Measurements from ENCODE around the gene ACOX2. TPM values are rescaled to one million over a fixed set of nuclear protein-coding genes. Genes with fewer than 3 reads are reported as not detected.

ACOX2 gene
- total RNA-seq, 2 donors from 2014 or later: not detected

DNA sequence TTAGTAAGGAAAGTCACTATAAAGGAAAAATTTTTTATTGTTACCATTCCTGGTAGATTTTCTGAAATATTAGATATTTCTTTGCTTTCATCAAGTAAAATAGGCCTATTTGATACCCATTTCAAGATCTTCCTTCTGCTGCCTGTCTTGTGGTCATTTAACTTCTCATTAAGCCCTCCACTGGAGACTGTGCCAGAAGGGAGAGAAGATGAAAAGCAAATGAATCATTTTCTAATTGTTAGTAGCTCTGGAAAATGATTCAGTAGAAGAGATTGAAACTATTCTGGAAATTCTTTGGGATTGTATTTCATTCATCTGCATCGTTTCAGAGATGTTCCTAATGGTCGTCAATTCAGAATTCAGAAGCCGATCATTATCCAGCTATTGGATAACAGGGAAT is 41.9 kb downstream of the ACOX2 start:
- ATAC-seq (no peak), DNase-seq (ENCODE audit: low spot score in 2 of 2) (no peak)
- Mint-ChIP-seq H3K9me3 (no peaks in the 10 kb centered on the region), H3K36me3 (peaks cover 0 to 7% of the 10 kb centered on the region in 2 donors), H3K27ac (no peak overlapping the region)

DNA sequence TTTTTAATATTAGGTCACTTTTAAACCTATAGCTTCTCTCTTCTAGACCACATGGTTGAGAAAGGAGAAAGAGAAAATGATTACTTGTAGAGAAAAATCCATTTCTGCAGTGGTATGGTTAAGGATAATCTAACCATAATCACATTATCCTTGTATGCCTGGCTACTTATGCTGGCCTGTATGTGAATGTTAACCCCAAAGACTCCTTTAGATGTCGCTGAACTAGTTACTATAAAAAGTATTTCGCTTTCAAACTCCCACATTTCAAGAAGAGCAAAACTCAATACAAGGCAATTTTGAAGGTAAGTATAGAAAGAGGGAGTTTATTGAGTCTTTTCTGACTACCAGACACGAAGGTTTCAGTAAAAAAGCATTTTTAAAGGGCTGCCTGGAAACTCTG is 42.9 kb downstream of the ACOX2 start:
- H3K9me3 Mint-ChIP-seq: no peaks in the 10 kb centered on the region
- H3K36me3 Mint-ChIP-seq: peaks cover 0 to 7% of the 10 kb centered on the region in 2 donors
- ATAC-seq: no peak
- no peak for DNase-seq (ENCODE audit: low spot score in 2 of 2)
- H3K27ac Mint-ChIP-seq: no peak overlapping the region

DNA sequence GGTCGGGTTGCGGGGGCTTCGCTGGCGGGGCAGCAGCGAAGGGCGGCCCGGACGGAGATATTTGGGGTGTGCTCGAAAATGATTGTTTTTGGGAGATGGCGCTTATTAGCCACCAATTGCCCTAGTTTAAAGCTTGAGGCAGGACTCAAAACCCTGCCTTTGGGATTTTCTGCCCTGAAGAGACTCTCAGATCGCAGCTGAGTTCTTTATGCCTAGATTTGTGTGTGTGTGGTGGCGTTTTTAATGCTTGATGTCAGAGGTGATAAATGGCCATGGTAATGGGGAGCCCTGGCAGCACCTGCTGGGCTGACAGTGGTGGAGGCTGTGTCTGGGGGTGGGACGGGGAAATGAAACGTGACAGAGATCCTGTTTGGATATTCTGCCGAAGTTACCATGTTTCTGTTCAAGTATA is 44.5 kb downstream of the ACOX2 start:
- peak overlapping the region; percentile 62 to 95 for H3K27ac Mint-ChIP-seq
- ATAC-seq (peak in 1 of 2 donors; percentile 30), DNase-seq (ENCODE audit: low spot score in 2 of 2) (peak in 1 of 2 donors; percentile 25)

DNA sequence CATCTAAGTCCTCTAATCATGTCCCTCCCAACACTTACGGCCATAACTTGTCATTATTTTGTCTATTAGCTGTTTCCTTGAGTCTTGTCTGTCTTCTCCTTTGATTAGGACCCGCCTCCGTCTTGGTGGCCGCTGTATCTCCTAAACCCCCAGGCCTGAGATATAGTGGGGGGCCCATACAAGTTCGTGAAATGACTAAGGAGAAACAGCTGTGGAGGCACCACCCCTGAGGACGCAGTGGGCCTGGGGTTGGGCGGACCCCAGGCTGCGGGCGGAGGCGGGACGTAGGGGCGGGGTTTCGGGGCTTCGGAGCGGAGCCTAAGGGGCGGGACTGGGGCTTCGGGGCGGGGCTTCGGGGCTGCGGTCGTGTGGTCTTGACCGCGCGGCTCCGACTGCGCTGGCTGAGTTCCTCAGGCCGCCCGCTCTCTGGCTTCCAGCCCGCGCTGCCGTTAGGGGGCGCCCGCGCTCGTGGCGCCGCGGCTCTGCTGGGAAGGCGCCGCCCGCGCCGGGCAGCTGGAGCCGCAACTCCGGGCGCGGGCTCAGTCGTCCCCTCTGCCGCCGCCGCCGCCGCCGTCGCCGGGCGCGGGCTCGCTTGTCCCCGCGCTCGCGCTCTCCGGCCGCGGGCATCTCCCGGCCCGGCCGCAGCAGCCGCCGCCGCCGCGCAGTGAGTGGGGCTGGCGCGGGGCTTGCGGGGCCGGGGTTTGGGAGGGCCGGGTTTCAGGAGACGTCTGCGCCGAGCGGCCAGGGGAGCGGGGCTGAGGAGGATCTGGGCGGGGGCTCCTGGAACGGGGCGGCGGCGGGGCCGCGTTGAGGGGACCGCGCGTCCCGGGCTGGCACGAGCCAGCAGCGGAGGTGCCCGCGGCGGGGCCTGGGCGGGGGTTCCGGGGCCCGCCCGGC is 45.2 kb downstream of the ACOX2 start, which contains the start of gene KCTD6:
KCTD6 (plus strand) TSS at position 591 of the 897 bp plus-strand sequence. CDS start 6,660 bp downstream, outside the sequence.
- Mint-ChIP-seq H3K9me3 (no peaks in the 10 kb centered on the region), H3K27ac (peak within 1 kb of the TSS; percentile 62 to 95), H3K36me3 (peaks cover 0 to 7% of the 10 kb centered on the region in 2 donors)
- DNase-seq (ENCODE audit: low spot score in 2 of 2) (peak; percentile 86 to 93), ATAC-seq (peak; percentile 92 to 93)

More for the DNA sequence above, 44.5 kb downstream of the ACOX2 start:
- no peaks in the 10 kb centered on the region for H3K9me3 Mint-ChIP-seq
- H3K36me3 Mint-ChIP-seq: peaks cover 0 to 7% of the 10 kb centered on the region in 2 donors

DNA sequence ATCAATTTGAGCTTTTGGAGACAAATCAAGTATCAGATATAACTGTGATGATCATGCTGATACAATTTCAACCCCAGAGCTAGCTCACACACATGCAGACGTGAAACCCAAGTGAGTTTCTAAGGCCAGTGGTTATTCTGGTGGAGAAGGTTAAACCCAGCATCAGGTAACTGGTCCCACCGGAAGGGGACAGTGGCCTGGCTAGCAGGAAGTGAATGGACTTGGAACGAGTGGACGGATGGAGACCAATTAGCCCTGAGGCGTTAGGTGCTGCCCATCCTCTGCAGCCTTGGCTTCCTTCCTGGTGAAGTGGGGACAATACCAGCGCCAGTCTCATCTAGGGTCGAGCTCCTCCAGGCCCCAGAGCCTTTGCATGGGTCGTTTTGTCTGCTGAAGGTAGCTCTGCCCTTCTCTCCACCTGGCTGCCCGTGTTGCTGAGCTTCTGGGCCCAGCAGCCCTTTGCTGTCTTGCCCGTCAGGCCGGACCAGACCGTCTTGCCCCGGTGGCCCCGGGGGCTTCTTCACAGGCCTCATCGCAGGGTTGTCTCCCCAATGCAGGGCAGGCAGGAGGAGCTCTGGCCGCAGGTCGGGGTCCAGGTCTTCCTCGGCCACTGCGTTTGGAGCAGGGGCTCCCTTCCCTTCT is 46.0 kb downstream of the ACOX2 start:
- no peak for DNase-seq (ENCODE audit: low spot score in 2 of 2)
- peaks cover 0 to 7% of the 10 kb centered on the region in 2 donors for H3K36me3 Mint-ChIP-seq
- no peaks in the 10 kb centered on the region for H3K9me3 Mint-ChIP-seq
- ATAC-seq: no peak
- H3K27ac Mint-ChIP-seq: no peak overlapping the region

DNA sequence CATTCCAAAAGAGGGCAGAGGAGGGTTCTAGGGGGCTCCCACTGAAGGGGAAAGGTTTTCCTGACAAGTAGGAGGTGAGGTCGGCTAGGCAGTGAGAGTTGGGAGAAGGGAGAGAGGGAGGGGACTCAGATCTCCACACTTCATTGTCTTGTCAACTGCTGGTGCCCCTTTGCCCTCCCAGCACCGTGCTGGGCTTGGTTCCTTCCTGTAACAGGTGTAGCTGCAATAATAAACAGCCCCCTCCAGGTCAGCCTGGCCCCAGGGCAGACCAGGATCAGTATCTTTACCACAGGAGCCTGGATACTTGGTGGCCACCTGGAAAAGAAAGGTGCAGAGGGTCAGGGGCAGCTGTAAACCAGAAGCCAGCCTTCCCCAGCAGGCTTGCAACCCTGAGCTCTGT is 48.0 kb downstream of the ACOX2 start:
- Mint-ChIP-seq H3K9me3 (no peaks in the 10 kb centered on the region), H3K27ac (no peak overlapping the region), H3K36me3 (peaks cover 0 to 7% of the 10 kb centered on the region in 2 donors)
- DNase-seq (ENCODE audit: low spot score in 2 of 2) (no peak), ATAC-seq (no peak)

DNA sequence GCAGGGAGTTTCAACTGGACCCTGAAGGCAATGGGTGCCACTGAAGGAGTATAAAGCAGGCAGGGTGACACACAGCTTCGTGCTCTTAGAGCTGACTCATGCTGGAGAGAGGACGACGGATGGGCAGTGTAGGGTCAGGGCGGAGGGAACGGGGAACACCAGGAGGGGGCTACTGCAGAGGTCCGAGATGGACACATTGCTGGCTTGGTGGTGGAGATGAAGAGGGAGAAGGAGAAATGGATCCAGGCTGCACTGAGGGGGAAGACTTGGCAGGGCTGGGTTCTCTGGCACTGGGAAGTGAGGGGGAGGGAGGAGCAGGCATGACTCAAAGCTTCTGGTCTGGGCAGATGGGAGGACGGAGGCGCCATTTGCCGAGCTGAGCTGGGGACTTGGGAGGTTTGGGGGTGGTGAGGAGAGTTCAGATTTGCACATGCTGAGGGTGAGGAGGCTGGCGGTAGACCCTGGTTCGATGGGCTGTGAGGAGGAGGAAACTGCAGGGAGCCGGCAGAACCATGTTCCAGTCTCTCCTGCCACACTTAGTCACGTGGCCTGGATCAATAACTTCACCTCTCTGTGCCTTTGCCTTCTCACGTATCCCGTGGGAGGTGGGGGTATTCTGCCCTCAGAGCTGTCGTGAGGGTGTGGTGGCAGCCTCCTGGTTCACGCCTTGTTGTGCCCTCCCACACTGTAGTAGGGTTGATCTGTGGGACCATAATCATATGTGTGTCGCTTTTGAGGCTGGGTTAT is 49.7 kb downstream of the ACOX2 start:
- Mint-ChIP-seq H3K9me3 (no peaks in the 10 kb centered on the region), H3K36me3 (peaks cover 0 to under 1% of the 10 kb centered on the region in 2 donors), H3K27ac (no peak overlapping the region)
- DNase-seq (ENCODE audit: low spot score in 2 of 2) (no peak), ATAC-seq (no peak)

DNA sequence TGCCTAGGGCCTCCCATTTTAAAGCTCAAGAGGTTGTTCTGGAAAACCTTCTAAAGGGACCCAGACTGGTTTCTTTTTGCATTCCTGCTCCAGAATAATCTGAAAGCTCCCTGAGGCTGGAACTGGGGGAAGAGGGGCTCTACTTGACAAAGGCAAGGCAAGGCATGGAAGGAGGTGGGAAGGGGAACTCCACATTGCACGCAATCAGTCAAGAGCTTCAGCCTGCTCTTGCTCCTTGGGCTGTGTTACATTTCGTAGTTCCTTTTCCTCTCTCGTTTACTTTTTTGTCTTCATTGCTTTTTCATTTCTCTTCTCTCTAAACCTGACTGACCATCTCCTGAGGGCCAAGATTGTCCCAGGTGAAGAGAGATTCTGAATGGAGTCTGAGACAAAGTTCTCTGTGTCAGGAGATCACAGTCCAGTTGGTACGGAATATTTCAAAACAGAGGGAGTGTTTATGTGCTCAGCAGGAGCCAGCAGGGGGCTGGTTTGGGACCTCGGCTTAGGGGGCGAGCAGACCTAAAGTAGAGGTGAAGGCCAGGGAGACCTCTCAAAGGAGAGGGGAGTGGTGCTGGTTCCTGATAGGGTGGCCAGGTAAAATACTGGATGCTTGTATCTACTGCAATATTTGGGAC is 51.1 kb downstream of the ACOX2 start:
- ATAC-seq: no peak
- no peak for DNase-seq (ENCODE audit: low spot score in 2 of 2)
- no peak overlapping the region for H3K27ac Mint-ChIP-seq
- no peaks in the 10 kb centered on the region for H3K9me3 Mint-ChIP-seq
- H3K36me3 Mint-ChIP-seq: no peaks in the 10 kb centered on the region

DNA sequence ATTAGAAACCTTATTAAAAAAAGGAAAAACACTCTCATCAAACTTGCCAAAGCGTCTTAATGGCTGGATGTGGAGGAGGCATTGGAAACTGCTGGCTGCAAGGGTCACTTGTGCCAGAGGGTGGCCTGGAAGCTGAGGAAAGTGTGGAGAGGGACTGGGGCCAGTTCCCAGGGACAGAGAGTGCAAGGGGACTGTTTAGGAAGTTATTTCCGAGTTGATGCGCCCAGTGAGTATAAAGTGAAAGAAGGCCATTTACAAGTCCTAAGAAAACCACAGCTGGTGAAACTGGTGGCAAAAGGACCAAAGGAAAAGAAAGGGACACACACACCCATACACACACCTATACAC is 52.3 kb downstream of the ACOX2 start:
- no peaks in the 10 kb centered on the region for H3K36me3 Mint-ChIP-seq
- peak overlapping the region in 1 of 2 donors; percentile 39 for H3K27ac Mint-ChIP-seq
- DNase-seq (ENCODE audit: low spot score in 2 of 2) (no peak), ATAC-seq (no peak)
- no peaks in the 10 kb centered on the region for H3K9me3 Mint-ChIP-seq

DNA sequence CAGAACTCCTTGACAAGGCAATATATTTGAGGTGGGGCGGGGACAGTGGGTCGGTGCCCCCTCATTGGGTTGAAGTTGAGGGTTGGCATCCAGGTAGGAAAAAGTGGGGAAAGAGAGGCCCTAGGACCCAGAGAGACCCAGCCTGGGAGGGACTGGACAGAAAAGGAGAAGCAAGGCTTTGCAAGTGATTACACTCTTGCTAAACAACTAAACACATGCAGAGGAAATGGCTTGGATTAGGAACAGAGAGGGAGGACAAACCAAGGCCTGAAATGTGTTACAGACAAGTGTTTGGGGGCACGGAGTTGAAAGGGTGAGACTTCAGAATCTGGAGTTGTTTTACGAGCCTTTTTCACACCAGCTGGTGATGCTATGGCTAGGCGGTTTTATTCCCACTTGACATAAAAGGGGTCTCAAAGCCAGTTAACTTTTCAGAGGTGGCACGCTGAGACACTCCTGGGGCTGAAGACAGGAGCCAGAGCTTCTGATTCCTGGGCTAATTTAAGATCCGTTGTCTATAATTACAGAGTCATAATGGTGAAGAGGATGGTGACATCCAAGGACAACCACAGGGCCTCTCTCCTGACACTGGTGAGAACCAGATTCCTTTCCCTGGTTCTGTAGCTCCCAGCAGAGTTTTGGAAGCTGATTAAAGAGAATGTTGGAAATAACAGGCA is 52.8 kb downstream of the ACOX2 start:
- Mint-ChIP-seq H3K9me3 (no peaks in the 10 kb centered on the region), H3K36me3 (no peaks in the 10 kb centered on the region), H3K27ac (no peak overlapping the region)
- ATAC-seq: no peak
- DNase-seq (ENCODE audit: low spot score in 2 of 2): no peak

DNA sequence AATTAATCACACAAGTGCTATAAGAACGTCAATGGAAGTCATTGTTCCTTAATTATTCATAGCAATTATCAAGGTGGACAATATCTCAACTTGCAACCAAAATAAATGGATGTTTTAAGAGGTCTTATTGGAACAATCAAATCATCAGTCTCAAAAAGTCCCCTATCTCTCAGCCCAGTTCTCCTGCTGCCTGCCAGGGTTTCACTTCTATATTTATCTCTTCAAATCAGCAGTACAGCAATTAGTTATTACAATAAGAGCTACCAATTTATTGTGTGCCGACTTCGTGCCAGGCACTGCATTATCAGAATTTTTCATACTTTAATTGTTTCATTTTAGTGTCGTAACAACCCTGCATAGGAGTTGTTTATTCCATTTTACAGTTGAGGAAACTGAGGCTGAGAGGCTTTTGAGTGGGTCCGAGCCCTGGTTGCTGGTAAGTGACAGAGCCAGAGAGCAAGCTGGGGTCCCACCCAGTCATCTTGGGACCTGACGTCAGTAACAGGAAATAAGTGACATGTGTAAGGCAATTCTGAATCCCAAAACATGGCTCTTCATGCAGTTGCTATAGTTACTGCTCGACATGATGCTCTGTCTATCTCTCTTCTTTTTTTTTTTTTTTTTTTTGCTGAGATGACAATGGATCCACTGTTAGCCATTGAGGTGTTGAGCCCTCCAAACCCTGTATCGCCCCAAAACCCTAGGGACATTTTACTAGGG is 53.9 kb downstream of the ACOX2 start:
- ATAC-seq (peak in 1 of 2 donors; percentile 70), DNase-seq (ENCODE audit: low spot score in 2 of 2) (no peak)
- Mint-ChIP-seq H3K27ac (no peak overlapping the region), H3K36me3 (no peaks in the 10 kb centered on the region), H3K9me3 (no peaks in the 10 kb centered on the region)

DNA sequence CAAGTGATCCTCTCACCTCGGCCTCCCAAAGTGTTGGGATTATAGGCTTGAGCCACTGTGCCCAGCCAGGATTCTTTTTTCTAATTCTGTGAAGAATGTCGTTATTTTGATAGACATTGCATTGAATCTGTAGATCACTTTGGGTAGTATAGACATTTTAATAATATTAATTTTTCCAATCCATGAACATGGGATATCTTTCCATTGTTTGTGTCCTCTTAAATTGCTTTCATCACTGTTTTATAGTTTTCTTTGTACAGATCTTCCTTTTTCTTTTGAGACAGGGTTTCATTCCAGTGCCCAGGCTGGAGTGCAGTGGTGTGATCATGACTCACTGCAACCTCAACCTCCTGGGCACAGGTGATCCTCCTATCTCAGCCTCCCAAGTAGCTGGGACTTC is 56.7 kb downstream of the ACOX2 start:
- H3K36me3 Mint-ChIP-seq: no peaks in the 10 kb centered on the region
- no peaks in the 10 kb centered on the region for H3K9me3 Mint-ChIP-seq
- ATAC-seq (no peak), DNase-seq (ENCODE audit: low spot score in 2 of 2) (no peak)
- no peak overlapping the region for H3K27ac Mint-ChIP-seq

DNA sequence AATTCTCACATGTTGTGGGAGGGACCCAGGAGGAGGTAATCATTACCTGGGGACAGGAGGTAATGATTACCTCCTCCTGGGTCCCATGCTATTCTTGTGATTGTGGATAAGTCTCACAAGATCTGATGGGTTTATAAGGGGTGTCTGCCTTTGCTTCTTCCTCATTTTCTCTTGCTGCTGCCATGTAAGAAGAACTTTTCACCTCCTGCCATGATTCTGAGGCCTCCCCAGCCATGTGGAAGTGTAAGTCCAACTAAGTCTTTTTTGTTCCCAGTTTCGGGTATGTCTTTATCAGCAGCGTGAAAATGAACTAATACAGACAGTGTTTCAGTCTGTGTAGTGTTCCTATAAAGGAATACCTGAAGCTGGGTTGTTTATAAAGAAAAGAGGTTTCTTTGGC is 58.2 kb downstream of the ACOX2 start:
- H3K9me3 Mint-ChIP-seq: no peaks in the 10 kb centered on the region
- no peak for DNase-seq (ENCODE audit: low spot score in 2 of 2)
- no peak overlapping the region for H3K27ac Mint-ChIP-seq
- no peaks in the 10 kb centered on the region for H3K36me3 Mint-ChIP-seq
- ATAC-seq: no peak

DNA sequence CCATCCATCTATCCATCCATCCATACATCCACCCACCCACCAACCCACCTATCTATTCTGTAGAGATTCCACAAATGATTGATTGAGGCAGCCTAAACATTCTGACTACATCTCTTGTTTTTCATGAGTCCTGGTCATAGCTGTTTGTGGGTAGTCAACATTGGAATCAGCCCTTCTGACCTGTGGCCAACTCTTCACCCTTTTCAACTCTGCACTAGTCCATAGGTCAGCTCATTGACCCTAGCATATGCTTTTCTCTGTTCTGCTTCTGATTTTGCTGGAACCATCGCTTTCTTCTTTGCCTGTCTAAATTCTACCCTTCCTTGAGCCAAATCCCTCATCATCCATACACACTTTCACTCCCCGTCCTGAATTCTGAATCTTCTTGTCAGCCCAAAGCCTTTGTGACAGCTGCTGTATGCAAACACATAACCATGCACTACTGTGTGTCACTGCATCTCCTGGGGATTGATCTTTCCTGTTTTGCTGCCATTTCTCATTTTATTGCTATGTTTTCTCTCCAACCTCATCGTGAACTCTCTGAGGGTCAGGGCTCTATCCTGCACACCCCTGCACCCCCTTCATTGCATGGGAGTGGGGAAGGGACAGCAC is 61.9 kb downstream of the ACOX2 start:
- Mint-ChIP-seq H3K9me3 (no peaks in the 10 kb centered on the region), H3K36me3 (no peaks in the 10 kb centered on the region), H3K27ac (no peak overlapping the region)
- DNase-seq (ENCODE audit: low spot score in 2 of 2): no peak
- no peak for ATAC-seq

DNA sequence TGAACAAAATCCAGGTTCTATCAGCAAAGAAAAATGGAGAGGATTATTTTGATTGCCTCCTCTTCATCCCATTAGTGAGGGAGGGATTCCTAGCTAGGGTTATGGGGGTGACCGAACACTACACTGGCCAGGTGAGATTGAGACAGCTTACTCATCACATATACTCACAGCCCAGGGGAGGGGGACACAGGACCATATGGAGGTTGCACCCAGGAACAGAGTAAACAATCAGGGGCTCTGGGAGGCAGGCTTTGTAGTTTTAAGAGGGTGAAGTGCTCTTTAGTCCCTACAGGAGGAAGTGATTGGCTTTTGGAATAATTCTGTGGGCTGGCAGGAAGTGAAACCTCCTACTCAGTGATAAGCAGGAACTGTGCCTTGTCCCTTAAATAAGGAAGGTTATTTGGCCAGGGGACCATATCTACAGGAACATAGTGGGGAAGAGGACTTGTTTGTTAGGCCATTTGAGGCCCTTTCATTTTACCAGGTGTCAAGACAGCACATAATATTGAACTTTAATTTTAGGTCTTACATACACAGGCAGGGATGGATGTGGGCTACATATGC is 62.6 kb downstream of the ACOX2 start:
- DNase-seq (ENCODE audit: low spot score in 2 of 2) (no peak), ATAC-seq (no peak)
- Mint-ChIP-seq H3K9me3 (no peaks in the 10 kb centered on the region), H3K27ac (no peak overlapping the region), H3K36me3 (no peaks in the 10 kb centered on the region)

Measured in activated naive CD4-positive, alpha-beta T cell treated with anti-CD3 and anti-CD28 coated beads, Interleukin-2, amount 50 U/mL, for 72 hours (primary cell).